ENCODE results near the gene SNX32. TPM values are rescaled to one million over a fixed set of nuclear protein-coding genes. Genes with fewer than 3 reads are reported as not detected.

Gene SNX32
- total and polyA plus RNA-seq, 9 of the 15 experiments (the other 6 are each of a cell fraction or from before 2014, with no cell fraction given) = 0.03 TPM; not detected in 7

DNA sequence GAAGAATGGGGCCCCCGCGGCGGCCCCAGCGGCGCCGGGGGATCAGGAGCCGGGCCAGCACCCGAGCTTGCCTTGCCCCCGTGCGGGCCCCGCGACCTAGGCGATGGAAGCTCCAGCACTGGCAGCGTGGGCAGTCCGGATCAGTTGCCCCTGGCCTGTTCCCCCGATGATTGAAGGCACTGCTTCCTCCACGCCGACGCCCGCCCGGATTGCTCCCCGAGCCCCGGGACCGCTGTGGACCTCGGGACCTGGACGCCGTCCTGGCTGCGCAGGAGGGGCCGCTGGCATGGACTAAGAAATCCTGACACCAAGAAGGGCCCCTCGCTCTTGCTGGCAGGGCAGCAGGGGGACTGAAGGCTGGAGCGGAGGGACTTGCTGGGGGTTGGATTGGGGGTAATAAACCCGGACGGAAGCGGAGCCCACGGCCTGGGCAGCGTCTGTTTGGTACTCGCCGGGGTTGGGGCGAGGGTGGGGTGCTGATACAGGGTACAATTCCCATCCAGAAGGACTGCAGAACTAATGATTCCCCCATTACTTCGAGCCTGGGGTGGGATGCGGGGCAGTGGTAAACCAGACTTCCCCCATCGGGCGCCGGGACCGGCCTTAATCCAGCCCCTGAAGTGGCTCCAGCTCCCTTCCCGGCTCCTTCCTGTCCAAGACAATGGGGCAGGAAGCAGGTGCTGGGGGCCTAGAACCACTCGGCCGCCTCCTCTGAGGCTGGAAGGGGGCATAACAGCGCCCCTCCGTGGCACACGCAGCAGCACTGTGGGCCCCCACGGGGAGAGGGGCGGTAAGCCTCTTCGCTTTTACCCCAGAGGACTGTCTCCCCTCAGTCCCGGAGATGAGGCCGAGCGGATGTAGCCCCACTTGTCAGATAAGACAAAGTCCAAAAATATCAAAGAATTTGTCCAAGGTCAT, 57.7 kb downstream of the SNX32 start (continued):
- TF ChIP-seq, protein P1, sequence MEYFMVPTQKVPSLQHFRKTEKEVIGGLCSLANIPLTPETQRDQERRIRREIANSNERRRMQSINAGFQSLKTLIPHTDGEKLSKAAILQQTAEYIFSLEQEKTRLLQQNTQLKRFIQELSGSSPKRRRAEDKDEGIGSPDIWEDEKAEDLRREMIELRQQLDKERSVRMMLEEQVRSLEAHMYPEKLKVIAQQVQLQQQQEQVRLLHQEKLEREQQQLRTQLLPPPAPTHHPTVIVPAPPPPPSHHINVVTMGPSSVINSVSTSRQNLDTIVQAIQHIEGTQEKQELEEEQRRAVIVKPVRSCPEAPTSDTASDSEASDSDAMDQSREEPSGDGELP (CRISPR knock-in tag; IDR thresholded peaks at IDR 0.05; ENCODE audit: borderline replicate concordance) = no peak; the same call in none of the 2 replicates
- TF ChIP-seq, protein P2, sequence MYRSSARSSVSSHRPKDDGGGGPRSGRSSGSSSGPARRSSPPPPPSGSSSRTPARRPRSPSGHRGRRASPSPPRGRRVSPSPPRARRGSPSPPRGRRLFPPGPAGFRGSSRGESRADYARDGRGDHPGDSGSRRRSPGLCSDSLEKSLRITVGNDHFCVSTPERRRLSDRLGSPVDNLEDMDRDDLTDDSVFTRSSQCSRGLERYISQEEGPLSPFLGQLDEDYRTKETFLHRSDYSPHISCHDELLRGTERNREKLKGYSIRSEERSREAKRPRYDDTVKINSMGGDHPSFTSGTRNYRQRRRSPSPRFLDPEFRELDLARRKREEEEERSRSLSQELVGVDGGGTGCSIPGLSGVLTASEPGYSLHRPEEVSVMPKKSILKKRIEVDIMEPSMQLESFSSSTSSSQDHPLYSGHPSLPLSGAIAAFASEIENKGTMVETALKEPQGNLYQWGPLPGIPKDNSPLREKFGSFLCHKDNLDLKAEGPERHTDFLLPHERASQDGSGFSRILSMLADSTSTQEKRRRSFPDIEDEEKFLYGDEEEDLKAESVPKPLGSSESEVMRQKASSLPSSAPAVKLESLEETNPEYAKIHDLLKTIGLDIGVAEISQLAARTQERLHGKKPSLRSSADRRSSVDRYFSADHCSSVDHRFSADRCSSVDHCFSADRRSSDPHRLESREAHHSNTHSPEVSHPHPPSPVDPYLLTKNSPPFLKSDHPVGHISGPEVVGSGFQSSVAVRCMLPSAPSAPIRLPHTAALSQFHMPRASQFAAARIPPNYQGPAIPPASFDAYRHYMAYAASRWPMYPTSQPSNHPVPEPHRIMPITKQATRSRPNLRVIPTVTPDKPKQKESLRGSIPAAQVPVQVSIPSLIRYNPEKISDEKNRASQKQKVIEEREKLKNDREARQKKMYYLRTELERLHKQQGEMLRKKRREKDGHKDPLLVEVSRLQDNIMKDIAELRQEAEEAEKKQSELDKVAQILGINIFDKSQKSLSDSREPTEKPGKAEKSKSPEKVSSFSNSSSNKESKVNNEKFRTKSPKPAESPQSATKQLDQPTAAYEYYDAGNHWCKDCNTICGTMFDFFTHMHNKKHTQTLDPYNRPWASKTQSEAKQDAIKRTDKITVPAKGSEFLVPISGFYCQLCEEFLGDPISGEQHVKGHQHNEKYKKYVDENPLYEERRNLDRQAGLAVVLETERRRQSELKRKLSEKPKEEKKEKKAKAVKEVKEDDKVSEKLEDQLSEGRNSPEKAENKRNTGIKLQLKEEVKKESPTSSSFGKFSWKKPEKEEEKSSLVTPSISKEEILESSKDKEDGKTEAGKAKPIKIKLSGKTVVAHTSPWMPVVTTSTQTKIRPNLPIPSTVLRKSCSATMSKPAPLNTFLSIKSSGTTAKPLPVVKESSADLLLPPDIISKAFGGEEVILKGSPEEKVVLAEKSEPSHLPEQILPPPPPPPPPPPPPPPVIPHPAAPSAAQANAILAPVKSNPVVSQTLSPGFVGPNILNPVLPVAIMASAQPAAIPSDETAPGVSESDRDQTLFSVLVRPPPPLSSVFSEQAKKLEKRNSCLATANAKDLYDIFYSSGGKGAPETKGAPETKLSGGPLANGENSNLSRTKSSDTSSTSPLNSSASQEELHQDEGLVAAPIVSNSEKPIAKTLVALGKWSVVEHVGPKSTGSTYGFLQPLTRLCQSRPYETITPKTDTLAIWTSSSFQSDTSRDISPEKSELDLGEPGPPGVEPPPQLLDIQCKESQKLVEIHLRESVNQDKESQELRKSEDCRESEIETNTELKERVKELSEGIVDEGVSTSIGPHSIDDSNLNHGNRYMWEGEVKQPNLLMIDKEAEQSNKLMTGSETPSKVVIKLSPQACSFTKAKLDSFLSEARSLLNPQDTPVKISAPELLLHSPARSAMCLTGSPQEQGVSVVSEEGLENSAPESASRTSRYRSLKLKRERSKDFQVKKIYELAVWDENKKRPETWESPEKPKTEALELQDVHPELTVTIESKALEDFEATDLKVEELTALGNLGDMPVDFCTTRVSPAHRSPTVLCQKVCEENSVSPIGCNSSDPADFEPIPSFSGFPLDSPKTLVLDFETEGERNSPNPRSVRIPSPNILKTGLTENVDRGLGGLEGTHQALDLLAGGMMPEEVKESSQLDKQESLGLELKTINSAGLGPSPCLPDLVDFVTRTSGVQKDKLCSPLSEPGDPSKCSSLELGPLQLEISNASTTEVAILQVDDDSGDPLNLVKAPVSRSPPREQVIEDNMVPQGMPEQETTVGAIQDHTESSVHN (IDR thresholded peaks at IDR 0.05; ENCODE audit: borderline replicate concordance in 1 of 2, low read depth in 1 of 2) = no peak
- TF ChIP-seq HNRNPUL1 (IDR thresholded peaks at IDR 0.05; ENCODE audit: low read length) (no peak), SMAD2 (IDR thresholded peaks at IDR 0.05; ENCODE audit: low read depth, low read length) (no peak), MEIS2 (IDR thresholded peaks at IDR 0.05; ENCODE audit: partially characterized antibody) (no peak), EWSR1 (IDR thresholded peaks at IDR 0.05; ENCODE audit: borderline replicate concordance, low read depth, partially characterized antibody) (no peak), HLTF (IDR thresholded peaks at IDR 0.05) (no peak), TAF1 (IDR thresholded peaks at IDR 0.05; ENCODE audit: control insufficient read depth, extremely low read depth, insufficient read depth, low read length, severe bottlenecking) (peak; percentile 36), PHF21A (IDR thresholded peaks at IDR 0.05; ENCODE audit: borderline replicate concordance, low read depth) (no peak), ZC3H8 (IDR thresholded peaks at IDR 0.05) (no peak), BCOR (IDR thresholded peaks at IDR 0.05) (no peak), PYGO2 (tag; IDR thresholded peaks at IDR 0.05) (no peak), CAMTA2 (CRISPR knock-in tag; conservative IDR thresholded peaks at IDR 0.05) (0 out of 2 replicates have a peak, but pooled peaks have one; percentile 57)
- TF ChIP-seq, protein P3, sequence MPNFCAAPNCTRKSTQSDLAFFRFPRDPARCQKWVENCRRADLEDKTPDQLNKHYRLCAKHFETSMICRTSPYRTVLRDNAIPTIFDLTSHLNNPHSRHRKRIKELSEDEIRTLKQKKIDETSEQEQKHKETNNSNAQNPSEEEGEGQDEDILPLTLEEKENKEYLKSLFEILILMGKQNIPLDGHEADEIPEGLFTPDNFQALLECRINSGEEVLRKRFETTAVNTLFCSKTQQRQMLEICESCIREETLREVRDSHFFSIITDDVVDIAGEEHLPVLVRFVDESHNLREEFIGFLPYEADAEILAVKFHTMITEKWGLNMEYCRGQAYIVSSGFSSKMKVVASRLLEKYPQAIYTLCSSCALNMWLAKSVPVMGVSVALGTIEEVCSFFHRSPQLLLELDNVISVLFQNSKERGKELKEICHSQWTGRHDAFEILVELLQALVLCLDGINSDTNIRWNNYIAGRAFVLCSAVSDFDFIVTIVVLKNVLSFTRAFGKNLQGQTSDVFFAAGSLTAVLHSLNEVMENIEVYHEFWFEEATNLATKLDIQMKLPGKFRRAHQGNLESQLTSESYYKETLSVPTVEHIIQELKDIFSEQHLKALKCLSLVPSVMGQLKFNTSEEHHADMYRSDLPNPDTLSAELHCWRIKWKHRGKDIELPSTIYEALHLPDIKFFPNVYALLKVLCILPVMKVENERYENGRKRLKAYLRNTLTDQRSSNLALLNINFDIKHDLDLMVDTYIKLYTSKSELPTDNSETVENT (CRISPR knock-in tag; IDR thresholded peaks at IDR 0.05) = no peak
- TF ChIP-seq, protein P4, sequence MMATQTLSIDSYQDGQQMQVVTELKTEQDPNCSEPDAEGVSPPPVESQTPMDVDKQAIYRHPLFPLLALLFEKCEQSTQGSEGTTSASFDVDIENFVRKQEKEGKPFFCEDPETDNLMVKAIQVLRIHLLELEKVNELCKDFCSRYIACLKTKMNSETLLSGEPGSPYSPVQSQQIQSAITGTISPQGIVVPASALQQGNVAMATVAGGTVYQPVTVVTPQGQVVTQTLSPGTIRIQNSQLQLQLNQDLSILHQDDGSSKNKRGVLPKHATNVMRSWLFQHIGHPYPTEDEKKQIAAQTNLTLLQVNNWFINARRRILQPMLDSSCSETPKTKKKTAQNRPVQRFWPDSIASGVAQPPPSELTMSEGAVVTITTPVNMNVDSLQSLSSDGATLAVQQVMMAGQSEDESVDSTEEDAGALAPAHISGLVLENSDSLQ (IDR thresholded peaks at IDR 0.05) = peak; percentile 16; the same call in 1 of the 2 replicates
